Renal cortical epithelial cell (primary cell): ENCODE measurements around the gene PCSK7. TPM values are rescaled to one million over a fixed set of nuclear protein-coding genes. Genes with fewer than 3 reads are reported as not detected.
"Not testable (repeated sequence)": the region's sequence is repeated elsewhere in the genome, so short reads cannot be mapped to it uniquely, and the experiment has no call there.

Experiments used
- DNase-seq: peaks from one replicate; pipeline ENCODE4 v3.0.0-alpha.2; 2011; ENCODE audit warnings: low read depth
- total RNA-seq: library from RNA; depleted of rRNA; stranded (reverse); fragments of >200 nt; gene quantifications from 2 replicates; pipeline ENCODE4 v1.2.3, GENCODE V29; 2014

Gene PCSK7, protein sequence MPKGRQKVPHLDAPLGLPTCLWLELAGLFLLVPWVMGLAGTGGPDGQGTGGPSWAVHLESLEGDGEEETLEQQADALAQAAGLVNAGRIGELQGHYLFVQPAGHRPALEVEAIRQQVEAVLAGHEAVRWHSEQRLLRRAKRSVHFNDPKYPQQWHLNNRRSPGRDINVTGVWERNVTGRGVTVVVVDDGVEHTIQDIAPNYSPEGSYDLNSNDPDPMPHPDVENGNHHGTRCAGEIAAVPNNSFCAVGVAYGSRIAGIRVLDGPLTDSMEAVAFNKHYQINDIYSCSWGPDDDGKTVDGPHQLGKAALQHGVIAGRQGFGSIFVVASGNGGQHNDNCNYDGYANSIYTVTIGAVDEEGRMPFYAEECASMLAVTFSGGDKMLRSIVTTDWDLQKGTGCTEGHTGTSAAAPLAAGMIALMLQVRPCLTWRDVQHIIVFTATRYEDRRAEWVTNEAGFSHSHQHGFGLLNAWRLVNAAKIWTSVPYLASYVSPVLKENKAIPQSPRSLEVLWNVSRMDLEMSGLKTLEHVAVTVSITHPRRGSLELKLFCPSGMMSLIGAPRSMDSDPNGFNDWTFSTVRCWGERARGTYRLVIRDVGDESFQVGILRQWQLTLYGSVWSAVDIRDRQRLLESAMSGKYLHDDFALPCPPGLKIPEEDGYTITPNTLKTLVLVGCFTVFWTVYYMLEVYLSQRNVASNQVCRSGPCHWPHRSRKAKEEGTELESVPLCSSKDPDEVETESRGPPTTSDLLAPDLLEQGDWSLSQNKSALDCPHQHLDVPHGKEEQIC
- total RNA-seq, result 40.5 and 74.3 TPM in 2 replicates

DNA sequence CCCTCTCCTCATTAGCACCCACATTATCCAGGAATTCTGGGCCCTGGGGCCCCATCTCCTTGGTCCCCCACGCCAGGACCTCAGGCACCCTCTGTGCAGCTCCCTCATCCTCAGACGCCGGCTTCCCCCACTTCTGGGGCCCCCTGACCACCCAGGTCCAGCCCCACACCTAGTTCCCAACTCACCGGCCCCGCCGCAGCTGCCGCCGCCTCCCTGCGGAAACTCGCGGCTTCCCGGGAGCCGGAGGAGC lies at the start of gene PCSK7:
PCSK7 (minus strand) TSS at position 232 of the 250 bp plus-strand sequence. CDS start 2,229 bp downstream, outside the sequence.
- DNase-seq, result no peak

DNA sequence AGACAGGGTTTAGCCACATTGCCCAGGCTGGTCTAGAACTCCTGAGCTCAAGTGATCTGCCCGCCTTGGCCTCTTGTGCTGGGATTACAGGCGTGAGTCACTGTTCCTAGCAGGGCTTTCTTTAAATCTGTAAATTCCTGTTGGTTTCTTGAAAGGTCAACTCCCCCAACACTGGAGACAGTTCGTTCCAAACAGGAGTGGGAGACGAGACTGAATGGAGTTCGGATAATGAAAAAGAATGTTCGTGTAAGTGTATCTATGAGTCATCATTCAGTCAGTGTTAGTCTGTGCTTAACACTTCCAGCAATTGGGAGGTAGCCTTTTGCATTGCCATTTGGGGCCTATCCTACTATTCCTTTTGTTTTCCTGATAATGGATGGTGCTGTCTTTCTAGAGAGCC lies 49.3 kb upstream of the PCSK7 start:
- DNase-seq, result peak; percentile 90

DNA sequence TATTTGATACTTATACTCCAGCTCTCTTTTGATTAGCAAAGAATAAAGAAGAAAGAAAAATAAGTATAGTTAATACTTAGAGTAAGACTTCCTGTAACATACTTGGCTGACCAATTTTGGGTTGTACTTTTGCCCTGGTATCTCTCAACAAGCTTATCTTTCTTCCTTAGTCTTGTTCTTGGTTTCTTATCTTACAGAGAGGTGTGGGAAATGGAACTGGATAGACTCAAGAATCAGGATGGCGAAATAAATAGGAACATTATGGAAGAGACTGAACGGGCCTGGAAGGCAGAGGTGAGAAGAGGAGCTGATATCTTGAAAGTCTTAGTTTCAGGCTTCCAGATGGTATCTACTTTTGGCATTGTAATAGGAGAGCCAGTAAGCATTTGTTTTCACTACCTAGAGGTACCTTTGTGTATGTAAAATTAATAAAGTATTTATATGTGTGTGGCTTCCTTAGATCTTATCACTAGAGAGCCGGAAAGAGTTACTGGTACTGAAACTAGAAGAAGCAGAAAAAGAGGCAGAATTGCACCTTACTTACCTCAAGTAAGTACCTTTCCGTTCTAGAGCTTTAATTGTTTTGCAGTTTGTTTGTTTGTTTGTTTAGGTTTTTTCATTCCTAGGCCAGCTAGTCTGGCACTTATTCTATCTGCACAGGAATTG lies 48.0 kb upstream of the PCSK7 start:
- no peak for DNase-seq

DNA sequence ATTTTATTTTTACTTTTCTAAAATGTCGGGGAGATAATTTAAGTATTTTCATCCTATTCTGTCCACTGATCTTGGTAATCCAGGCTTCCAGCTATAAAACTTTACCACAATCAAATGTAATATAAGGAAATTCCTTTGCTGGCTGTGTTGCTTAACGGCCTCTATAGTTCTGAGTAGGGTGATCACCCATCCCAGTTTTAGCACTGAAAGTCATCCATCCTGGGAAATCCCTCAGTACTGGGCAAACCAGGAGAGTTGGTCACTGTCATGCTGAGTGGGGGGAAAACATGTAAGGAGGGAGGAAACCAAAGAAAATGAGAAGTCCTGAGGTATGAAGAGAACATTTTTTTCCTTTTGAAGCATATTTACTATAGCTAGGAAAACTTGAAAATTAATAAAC lies 46.5 kb upstream of the PCSK7 start:
- DNase-seq, result no peak

DNA sequence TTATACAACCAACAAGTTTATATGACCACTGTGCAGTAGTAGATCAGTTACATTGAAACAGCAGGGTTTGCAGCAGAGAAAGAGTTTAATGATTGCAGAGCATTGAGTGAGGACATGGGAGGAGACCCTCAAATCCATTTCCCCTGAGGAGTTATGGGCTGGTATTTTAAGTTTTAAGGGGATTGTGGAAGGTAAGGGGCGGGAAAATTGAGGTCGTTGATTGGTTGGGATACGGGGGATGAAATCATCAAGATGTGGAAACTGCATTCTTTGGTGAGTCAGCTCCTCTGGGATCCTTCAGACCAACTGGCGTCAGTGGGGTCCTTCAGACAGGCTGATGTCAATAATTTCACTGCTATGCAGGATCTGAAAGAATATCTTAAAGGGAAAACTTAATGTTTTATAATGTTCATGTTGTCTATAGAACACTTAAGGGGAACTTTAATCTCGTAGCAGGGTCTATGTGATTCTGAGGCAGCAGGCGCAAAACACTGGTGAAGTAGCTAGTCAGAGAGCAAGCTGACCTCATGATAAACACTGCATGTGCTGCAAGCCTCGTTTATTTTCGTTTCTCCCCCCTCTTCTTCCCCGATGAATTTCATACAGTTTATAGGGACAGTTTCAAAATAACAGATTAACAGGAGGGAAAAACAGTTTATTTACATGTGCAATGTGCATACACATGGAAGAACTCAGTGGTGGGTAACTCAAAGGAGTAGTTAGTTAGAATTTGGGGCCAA lies 41.8 kb upstream of the PCSK7 start:
- DNase-seq, result no peak

DNA sequence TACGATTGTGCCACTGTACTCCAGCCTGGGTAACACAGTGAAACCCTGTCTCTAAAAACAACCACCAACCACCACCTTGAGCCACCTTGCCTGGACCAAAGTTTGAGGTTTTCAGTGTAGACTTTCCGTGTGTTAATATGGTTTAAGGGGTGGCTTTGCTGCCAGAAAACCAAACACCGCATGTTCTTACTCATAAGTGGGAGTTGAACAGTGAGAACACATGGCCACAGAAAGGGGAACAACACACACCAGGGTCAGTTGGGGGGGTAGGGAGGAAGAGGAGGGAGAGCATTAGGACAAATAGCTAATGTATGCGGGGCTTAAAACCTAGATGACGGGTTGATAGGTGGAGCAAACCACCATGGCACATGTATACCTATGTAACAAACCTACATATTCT lies 40.3 kb upstream of the PCSK7 start:
- not testable (repeated sequence) for DNase-seq

DNA sequence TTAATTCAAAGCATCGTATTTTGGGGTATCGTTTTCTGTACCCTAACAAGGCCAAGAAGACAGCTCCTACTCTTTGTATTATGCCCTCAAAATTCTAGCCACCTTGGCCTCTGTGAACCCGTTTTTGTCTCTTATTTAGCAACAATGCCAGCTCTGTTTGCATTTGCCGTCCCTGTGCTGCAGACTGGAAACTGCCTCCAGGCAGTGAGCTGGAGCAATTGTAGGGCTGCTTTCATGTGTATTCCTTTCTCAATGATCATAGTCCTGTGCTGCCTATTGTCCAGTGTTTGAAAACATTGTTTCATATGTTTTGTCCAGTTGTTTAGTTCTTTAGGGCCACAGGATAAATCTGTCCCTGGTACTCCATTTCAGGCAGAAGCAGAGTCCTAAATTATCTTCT lies 39.3 kb upstream of the PCSK7 start:
- no peak for DNase-seq

DNA sequence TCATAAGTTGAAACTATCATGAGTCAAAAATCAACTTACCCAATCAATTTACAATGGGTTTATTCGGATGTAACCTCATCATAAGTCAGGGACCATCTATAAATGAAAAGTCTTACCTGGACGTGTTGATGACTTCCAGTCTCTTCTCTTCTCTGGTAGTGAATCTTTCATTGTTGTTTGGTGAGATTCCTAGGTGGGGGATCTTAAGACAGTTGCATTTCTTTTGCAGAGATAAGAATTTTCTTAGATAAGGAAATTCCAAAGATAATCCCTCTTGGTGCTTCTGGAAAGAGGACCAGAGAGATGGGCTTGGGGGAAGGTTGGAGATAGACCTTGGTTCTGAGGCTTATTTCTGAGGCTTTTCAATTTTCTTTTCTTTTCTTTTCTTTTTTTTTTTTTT lies 38.0 kb upstream of the PCSK7 start:
- DNase-seq, result no peak

DNA sequence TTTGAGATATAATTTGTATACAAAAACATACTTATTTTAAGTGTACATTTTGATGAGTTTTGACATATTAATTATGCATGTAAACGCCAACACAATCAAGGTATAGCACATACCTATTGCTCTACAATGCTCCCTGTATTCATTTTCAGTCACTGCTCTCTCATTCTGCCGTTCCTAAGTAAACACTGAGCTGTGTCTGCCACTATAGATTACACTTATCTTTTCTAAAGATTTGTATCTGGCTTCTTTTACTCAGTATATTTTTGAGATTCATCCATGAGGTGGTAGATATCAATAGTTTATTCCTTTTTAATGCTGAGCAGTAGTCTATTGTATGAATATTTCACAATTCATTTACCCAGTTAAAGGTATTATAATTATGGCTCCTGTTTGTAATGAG lies 33.9 kb upstream of the PCSK7 start:
- DNase-seq, result no peak

DNA sequence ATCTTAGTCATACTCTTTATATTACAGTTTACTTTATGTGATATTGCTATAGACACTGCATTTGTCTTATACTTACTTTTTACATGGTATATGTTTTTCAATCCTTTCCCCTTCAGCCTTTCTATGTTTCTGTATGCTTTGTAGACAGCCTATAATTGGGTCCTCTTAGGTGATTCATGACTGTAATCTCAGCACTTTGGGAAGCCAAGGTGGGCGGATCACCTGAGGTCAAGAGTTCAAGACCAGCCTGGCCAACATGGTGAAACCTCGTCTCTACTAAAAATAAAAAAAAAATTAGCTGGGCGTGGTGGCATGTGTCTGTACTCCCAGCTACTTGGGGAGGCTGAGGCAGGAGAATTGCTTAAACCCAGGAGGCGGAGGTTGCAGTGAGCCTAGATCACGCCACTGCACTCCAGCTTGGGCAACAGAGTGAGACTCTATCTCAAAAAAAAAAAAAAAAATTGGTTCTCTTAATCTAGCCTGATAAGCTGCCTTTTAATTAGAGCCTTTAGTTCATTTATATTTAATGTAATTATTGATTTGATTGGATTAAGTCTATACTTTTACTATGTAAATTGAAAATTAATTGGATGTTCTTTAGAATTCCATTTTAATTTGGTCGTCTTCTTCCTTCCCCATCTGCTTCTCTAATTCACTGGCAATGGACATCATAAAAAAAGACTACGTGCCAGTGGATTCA lies 32.9 kb upstream of the PCSK7 start:
- DNase-seq, result not testable (repeated sequence)

DNA sequence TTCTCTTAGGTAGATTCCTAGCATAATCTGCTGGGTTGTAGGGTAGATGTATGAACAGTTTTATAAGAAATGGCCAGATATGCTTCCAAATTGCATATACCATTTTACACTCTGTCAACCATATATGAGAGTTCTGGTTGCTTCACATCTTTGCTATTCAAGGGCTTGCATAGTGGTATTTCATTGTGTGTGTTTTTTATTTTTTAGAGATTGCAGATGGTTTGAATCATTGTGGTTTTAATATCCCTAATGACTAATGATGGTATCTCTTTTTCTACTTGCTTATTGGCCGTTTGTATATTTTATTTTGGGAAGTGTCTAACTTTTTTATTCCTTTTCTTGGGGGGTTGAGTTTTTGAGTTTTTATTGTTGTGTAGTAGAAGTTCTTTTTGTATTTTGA lies 27.5 kb upstream of the PCSK7 start:
- no peak for DNase-seq

DNA sequence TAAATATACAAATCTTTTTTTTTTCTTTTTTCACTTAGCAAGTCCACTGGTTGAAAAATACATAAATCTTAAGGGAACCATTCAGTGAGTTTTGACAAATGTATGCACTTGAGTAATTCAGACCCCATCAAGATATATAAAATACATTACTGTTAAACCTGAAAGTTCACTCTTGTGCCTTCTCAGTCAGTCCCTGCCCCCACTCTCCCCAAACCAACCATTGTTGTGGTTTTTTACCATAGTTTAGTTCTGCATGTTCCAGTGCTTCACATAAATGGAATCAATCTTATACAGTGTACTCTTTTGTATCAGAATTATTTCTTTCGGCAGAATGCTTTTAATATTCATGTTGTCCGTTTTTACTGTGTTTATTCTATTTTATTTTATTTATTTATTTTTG lies 26.7 kb upstream of the PCSK7 start:
- DNase-seq, result no peak

DNA sequence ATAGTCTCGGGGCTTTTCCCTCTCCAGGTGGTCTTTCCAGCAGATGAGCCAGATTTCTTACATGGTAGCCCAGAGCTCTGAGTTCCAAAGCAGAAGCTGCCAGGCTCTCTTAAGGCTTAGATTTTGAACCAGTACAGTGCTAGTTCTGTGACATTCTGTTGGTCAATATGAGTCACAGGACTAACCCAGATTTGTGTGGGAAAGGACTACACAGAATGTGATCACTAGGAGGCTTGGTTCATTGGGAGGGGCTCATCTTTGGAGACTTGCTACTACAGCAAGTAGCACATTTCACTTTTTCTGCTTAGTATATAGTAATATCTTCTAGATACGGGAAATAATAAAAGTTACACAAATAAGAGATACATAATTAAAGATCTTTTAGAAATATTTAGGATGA lies 24.7 kb upstream of the PCSK7 start:
- DNase-seq, result no peak

DNA sequence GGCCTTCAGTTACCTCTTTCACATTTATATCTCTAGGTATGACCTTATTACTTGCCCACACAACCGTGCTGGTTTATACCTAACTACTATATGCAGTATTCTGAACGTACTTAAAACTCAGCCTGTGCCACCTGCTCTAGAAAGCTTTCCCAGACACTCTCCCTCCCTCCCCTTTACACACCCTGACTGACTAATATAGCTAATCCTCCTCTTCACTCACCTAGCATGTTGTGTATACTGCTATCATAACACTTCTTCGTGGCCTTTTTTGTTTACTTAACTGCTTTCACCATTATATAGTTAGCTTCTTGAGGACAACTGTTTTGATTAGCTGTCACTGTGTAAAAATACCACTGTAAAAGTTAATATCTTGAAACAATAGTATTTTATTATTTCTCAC lies 24.1 kb upstream of the PCSK7 start:
- DNase-seq, result no peak

DNA sequence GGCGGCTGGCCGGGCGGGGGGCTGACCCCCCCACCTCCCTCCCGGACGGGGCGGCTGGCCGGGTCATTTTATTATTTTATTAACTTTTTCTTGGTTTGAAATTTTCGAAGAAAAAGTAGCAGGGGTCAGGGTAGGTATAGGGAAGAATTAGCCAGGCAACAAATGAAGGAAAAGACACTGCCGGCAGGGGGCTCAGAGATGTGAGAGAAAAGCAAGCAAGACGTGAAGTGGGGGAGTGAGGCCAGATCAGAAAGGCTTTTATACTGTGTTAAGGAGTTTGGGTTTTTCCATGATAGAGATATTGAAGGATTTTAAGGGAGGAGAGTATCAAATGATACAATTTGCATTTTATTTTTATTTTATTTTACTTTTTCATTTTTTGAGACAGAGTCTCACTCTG lies 19.6 kb upstream of the PCSK7 start:
- no peak for DNase-seq

DNA sequence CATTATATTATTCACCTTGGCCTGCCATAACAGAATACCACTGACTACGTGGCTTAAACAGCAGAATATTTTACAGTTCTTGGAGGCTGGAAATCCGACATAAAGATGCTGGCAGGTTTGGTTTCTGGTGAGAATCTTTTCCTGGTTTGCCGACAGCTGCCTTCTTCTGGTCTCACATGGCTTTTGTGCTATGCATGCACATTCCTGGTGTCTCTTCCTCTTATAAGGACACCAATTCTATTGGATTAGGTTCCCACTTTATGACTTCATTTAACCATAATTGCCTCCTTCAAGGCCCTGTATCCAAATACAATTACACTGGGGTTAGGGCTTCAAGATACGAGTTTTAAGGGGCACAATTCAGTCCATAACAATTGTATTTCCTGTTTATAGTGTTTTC lies 17.7 kb upstream of the PCSK7 start:
- no peak for DNase-seq

DNA sequence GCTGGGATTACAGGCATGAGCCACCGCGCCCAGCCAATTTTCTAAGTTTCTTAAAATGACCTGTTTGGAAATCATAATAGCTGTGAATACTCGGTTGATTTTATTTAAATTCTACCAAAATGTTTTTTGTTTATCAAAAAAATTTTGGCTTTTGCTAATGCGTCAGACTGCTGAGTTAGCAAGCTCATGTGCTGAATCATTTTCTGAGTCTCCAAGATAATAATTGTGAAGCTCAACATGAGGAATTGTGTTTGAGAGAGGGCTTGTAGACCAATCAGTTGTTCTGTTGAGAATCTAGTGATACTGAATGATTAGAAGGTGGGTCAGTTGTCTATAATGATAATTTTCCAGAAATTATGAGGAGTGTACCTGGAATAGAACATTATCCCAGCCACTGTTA lies 16.5 kb upstream of the PCSK7 start:
- no peak for DNase-seq

DNA sequence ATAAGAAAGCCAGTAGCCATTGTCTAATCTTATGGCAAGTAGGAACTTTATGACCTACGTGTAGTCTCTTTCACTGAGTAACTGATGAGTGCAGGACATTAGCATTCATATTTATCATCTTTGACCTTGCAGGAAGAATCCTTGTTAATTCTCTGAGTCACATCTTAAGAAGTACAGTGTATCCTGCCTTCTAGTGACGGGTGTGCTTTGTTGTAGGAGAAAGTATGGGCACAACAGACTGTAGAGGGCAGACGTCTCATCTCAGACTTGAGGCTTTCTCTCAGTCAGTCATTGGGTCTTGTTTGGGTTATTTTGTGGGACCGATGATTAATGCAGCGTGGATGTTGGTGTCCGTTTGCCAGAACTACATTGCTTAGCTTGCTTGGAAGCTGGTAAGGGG lies 7.4 kb upstream of the PCSK7 start:
- DNase-seq, result no peak

DNA sequence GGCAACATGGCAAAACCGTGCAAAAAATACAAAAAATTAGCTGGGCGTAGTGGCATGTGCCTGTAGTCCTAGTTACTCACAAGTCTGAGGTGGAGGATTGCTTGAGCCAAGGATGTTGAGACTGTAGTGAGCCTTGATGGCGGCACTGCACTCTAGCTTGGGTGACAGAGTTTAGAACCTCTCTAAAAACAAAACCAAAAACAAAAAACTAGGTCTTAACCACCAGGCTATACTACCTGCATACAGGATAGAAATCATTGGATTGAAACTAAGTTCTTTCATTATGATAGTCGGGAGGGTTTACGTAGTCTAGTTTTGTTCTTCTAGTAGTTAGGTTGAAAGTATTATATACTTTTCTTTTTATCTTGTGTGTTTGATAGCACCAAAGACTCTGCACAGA lies 6.3 kb upstream of the PCSK7 start:
- DNase-seq, result no peak

DNA sequence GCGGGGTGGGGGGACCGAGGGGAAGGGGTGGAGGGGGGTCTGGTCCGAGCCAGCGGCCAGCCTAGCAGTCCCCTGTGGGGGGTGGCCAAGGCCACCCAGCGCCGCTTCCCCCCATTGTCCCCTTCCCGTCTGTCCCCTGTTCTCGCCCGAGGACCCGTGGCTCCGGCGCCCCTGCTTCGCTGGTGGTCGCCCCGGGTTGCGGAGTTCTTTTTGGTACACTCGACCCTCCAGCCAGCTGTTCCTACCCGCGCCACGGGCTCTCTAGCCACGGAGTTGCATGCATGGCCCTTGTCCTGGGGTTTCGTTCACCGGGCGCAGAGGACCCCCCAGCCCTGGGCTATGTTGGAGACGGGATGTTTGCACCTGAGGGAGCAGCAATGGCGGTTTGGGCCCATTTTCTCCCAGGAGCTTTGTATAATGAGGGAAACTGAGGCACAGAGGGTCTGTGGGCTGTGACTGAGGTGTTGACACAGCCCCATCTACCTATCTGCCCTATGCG lies 1.1 kb upstream of the PCSK7 start:
- no peak for DNase-seq

DNA sequence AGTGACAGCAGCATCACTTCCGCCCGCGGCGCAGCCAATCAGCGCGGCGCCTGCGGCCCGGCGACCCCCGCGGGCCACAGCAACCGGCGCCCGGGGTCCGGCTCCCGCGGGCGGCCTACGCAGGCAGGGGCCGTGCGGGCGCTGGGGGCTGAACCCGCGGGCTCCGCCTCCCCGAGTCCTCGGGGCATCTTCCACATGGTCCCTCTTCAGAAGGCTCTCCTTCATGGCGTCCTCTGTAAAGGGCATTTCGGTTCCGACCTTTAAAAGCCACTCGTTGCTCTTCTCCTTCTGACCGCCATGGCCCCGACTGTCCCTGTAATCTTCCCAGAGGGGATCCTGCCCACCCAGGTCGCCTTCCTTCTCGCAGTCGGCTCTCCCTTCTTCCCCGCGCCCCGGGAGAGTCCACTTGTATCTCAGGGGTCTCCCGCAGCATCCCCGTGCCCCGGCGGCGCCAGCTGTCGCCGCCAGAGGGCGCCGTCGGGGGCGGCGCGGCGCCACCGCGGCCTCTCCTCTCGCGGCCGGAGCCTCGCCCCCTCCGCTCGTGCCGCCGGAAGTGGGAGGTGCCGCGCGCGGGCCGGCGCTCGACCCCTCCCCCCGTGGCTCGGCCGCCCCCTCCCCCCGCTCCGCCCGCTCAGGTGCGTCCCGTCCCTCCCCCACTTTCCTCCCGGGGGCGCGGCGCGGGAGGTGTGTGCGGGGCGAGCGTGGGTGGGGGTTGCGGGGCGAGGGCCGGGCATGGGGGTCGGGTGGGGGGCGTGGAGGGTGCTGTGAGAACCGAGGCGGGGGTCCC lies 412 bp upstream of the PCSK7 start, which contains the start of gene RNF214:
RNF214 (plus strand) TSS at position 580 of the 787 bp plus-strand sequence. CDS start 1,602 bp downstream, outside the sequence.
- peak; percentile 31 for DNase-seq
